NCI-H2081 treated with DMSO at 0.1 percent for 48 hours (cell line): ENCODE data around the gene UPK3A.
A peak's percentile ranks its signal among the peaks of the same experiment; 100 is the strongest.

Experiments
- DNase-seq: peaks from one replicate; lab custom pipeline; 2025; lab: John Stamatoyannopoulos, UW

UPK3A gene

DNA sequence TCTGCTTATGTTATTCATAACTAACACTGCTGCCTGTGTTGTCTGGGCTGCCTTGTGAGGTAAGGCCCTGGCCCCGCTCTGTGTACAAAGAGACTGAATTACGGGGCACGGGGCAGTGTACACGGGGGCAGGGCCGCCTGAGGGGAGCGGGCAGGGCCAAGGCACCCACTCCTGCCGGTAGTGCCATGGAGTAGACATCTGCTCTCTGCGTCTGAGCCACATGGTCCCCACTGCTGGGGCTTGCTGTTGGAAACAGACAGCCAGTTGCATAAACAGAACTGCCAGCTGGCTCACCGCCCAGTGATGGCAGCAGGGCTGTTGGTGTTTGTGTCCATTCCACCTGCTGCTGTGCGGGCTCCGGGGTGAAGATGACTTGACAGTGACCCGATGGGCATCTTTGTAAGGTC is 44.8 kb downstream of the UPK3A start:
- DNase-seq = no peak

DNA sequence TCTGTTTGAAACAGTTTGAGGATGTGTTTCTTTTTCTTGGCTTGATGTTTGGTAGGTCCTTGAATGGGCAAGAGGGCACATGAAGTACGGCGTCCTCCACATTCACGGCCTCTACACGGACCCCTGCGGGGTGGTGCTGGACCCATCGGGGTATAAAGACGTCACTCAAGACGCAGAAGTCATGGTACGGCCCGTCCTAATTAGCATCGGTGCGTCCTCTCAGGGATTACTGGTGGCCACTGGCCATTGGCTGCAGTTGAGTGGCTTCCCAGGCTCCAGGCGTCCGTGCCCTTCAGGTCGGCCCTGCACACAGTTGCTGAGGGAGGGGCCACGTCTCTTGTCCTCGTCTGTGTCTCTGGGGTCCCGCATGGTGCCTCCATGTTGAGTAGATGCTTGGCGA is 45.8 kb downstream of the UPK3A start:
- DNase-seq = no peak

DNA sequence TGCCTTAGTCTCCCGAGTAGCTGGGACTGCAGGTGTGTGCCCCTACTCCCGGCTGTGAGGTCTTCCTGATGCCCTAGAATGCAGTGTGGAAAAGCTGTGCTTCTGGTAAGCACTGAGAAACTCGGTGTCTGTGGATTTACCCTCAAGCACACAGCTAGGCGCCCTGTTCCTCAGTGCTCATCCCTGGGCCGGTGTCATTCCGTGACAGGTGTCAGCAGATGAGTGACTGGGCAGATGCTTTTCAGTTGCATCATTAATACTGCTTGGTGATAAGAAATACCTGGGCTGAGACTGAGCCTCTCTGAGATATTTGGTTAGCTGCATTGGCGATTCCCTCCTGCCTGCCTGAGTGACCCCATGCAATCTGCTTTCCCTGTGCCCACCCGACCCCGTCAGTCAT is 46.7 kb downstream of the UPK3A start:
- no peak for DNase-seq

DNA sequence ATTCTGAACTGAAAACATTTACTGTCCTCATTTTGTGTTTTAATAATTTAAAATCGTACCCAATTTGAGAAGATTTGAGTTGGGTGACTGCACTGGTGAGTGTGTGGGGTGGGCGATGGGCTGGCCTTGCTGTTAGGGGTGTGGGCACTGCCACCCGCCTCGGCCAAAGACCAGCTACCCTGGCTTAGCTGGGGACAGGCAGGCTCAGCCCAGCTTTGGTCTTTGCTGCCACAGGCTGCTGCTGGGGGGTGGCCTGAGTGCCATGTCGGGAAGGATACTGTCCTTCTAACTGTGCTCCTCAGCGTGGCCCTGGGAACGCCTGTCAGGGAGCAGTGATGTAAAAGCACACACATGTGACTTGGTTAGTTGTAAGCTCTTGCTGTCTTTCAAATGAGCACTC is 47.3 kb downstream of the UPK3A start:
- DNase-seq = no peak

DNA sequence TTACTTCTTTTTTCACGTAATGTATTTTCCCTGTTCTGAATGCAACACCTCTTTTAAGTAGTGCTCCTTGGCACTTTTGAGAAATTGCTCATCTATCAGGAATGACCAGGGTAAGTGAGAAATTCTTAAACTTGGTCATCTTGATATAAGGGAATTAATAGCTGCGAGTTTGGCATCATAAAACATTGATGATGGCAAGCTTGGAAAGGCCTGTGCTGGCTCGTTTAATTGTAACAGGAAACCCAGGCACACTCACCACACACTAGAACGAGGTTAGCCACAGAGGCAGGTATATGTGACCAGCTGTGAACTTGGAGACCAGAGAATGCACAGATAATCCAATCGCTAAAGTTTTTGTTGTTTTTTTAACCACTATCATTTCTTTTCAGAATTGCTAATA is 49.3 kb downstream of the UPK3A start:
- DNase-seq = no peak

DNA sequence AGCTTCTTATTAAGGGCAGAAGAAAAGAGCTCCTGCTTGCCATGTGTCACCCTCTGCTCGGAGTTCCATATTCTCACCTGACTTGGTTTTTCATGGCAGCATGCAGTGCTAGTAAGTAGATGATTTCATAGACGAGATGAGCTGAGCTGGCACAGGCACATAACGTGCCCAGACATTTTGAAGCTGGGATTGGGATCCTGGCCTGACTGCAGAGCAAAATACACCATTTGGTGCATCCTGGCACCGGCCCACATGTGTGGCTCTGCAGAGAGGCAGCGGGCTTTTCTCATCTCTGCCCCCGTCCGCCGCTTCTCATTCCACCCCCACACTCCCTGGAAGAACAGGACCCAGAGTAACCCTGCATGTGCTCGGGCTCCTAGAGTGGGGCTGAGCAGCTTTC is 49.8 kb downstream of the UPK3A start:
- no peak for DNase-seq

DNA sequence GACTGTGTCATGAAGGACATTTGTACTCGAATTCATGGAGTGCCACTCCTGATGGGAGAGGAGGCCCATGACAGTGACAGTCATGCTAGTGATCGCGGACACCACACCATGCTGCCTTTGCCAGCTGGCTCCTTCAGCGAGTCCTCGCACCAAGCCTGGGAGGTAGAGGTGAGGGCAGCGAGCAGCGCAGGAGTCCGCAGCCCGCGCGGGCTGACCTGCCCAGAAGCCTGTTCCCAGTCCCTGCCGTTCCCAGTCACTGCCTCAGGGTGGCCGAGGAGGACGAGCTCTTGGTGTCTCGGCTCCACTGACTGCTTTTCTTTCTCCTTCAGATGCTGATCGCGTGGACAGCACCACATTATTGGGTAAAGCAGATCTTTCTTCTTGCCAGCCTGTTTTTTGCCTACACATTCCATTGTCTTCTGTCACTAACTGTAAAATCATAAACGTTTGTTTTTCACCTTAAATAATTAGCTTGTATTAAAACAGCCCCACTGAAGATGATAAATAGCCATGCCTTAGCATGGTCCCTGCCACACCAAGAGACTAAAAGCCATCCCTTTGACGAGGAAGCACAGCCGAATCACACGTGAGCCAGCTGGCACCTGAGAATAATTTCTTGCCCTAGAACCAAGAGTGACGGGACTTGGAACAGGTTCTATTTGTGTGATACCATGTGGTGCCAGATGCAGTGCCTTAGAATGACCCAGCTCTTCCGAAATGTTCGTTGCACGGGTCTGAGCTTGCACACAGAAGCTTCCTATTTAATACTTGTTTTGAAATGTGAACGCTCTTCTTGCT is 50.5 kb downstream of the UPK3A start:
- DNase-seq = no peak

DNA sequence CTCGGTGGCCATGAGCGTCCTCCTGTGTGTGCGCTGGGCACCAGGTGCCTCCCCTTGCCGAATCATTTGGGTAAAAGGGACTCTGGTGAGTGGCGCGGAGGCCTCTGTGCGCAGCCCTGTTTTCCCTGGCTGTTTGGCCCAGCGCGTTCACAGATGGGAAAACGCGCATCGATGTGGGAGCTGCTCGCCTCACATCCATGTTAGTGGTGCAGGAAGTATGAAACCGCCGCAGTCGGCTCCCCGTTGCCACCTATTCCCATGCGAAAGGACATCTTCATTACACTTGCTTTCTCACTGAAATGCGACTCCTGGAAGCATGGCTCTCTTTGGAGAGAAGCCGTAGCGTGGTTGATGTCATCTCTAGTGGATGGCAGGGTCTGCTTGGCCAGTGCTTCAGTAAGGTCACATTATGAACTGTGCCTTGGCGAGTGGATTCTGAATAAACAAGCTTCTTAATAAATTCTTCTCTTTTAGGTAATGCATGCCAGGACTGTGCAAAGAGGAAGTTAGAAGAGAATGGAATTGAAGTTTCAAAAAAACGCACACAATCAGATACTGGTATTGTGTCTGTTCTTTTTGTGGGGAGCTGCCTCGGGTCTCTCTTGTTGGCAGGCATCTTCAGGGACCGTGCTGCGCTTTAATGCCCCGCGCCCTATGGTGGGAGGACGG is 51.2 kb downstream of the UPK3A start:
- DNase-seq = no peak

DNA sequence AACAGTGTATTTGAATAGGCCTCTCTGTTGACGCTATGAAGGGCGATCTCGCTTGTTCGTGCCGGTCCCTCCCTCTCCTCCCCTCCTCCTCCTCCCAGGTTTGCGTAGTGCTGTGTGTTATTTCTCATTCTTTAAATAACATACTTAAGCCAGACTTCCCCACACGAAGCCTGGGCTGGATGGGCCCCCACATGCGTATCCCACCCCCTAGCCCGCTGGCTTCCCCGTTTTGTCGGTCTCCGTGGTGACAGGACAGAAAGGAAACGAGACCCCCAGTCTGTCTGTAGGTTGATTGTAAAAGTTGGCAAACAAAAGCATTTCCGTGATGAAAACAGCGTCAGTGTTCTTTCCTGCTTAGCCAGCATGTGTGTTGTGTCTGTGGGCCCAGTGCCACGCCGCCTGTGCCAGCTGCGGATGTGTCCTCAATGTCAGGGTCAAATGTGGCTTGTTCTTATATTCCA is 52.3 kb downstream of the UPK3A start:
- peak; percentile 41 for DNase-seq

DNA sequence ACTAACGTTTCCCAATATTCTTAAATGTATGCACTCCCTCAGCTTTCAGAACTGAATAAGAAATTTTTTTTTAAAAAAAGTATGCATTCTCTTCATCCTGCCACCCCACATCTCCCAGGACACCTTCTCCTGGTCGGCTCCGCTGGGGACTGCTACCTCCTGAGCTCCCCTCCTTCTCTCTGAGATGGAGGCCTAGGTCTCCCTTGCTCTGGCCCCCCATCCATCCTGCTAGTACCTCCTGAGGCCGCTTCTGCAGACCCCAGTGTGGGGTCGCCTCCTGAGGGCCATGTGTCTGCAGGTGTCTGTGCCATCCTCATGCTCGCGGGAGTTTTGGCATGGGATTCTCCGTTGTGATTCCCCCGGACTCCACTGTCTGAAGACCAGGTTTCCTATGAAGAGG is 52.8 kb downstream of the UPK3A start:
- DNase-seq = no peak

DNA sequence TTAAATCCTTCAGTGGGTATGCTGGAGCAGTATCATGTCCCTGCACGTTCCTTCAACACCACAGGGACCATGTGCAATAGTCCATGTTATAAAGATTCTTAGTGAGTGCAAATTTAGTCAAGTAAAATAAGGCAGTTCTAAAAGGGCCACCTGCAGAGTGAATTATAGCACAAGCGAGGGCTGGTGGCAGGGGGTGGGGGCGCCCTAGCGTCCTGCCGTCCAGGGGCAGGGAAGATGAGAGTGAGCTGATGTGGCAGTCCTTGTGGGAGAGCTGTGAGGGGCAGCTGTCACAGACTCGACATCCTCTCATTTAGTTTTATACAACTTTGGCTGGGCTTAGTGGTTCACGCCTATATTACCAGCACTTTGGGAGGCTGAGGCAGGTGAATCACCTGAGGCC is 54.0 kb downstream of the UPK3A start:
- DNase-seq = no peak

DNA sequence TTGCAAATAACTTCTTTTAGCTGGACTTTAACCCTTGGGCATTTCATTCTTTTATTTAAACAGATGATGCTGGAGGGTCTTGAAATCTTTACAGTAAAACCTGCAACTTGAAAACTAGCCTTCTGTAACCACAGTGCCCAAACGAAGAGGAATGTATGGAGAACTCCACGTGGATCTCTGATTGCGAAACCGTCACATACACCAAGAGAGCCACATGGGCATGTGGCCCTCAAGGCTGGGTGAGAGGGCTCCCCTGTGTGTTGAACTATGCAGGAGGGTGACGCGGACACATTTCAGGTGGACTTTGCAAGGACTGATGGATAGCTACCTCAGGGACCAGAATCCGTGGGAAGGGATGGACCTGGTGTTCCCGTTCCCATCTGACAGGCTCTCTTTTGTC is 55.6 kb downstream of the UPK3A start:
- DNase-seq = no peak

DNA sequence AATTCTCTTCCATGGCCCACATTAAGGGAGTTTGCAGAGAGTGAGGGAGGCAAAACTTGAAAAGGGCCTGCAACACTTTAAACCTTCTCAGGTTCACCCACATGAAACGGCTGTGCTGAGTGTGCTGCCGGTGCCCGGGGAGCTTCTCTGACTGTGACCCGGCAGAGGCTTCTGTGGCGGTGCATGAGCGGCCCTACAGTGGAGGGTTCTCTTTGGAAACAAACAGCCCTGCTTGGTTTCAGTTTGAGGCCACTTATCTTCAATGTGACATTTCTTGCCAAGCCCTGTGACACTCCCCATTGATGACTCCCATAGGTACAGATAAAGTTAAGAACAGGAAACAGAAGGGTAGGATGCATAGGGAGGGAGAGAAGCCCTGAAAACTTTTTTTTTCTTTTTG is 56.7 kb downstream of the UPK3A start:
- no peak for DNase-seq

DNA sequence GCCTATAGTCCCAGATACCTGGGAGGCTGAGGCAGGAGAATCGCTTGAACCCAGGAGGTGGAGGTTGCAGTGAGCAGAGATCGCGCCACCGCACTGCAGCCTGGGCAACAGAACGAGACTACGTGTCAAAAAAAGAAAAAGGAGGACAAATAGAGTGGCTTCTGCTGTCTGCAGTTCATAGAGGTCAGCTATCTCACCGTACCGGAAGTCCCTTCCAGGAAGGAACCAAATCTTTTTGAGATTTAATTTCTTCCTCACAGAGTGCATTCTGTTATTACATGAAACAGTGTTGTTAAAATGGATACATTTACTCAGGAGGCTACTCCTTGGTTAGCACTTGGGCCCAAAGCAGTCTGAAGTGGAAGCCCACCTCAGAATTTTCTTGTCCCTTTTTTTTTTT is 58.4 kb downstream of the UPK3A start:
- DNase-seq = no peak

DNA sequence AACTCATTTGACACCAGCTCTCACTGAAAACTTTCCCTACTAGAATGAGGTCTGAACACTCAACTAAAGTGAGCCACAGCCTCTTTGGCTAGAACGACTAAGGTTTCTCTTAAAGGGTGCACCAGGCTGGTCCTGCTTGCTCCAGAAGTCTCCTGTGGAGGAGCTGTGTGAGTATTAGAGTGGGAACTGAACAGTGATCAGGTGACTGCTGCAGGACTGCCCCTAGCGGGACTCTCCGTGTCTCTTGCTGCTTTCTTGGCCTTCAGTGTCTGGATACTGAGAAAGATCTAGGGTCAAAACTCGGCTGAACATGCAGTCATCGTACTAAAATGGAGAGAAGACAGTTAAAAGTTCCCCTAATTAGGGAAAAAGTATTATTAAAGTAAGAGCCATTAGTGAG is 59.6 kb downstream of the UPK3A start:
- no peak for DNase-seq
